Kidney (tissue), 14 donors: ENCODE data around the gene SENP1. TPM values are rescaled to one million over a fixed set of nuclear protein-coding genes. Genes with fewer than 3 reads are reported as not detected.

Experiments
- DNase-seq, 5 donors: peaks; one replicate each; pipeline ENCODE4 v3.0.0-alpha.2; 2013 to 2020
- FAIRE-seq: peaks from 2 replicates; lab custom pipeline; 2012; peaks lifted over from hg19 to GRCh38; lab: Jason Lieb, UNC
- H3K27ac ChIP-seq, 2 donors: one replicate each; pipeline ENCODE4 v1.7.0; 2013; ENCODE audit warnings: low read depth in 2 of 2, low read length in 2 of 2, inconsistent platforms in 1 of 2
- H3K27me3 ChIP-seq: one replicate; pipeline ENCODE4 v1.7.1; 2013; ENCODE audit warnings: low read length, inconsistent platforms; ENCODE audit not compliant: control insufficient read depth, insufficient read depth
- H3K36me3 ChIP-seq, 3 donors: one replicate each; pipeline versions ENCODE4 v1.7.0 to v1.7.1; 2013; ENCODE audit warnings: low read length in 3 of 3, control low read depth in 1 of 3, inconsistent platforms in 1 of 3; ENCODE audit not compliant: insufficient read depth in 3 of 3, control insufficient read depth in 2 of 3
- H3K4me1 ChIP-seq, 3 donors: one replicate each; pipeline versions ENCODE4 v1.7.0 to v1.7.1; 2013; ENCODE audit warnings: low read length in 3 of 3, inconsistent platforms in 1 of 3, low read depth in 1 of 3; ENCODE audit not compliant: control insufficient read depth in 2 of 3, insufficient read depth in 2 of 3
- H3K4me3 ChIP-seq, 3 donors: one replicate each; pipeline versions ENCODE4 v1.7.0 to v1.8.1; 2013; ENCODE audit warnings: low read length in 3 of 3, control low read depth in 1 of 3, inconsistent platforms in 1 of 3
- H3K9ac ChIP-seq, 3 donors: one replicate each; pipeline versions ENCODE4 v1.7.0 to v1.7.1; 2013; ENCODE audit warnings: low read length in 3 of 3, control low read depth in 1 of 3, inconsistent platforms in 1 of 3
- H3K9me3 ChIP-seq, 3 donors: one replicate each; pipeline versions ENCODE4 v1.7.0 to v1.7.1; 2013; ENCODE audit warnings: low read length in 3 of 3, control low read depth in 1 of 3, inconsistent platforms in 1 of 3; ENCODE audit not compliant: control insufficient read depth in 2 of 3, insufficient read depth in 1 of 3
- intact Hi-C: fragments of 100-400 bp; cut with DNase I; formaldehyde crosslinking; loops from one replicate; pipeline ENCODE4 v1.11.1; 2022
- polyA plus RNA-seq: library from polyadenylated mRNA; stranded (reverse); fragments of 350-450 nt; fragmentation: Illumina TruSeq; extraction: RNeasy Lipid Tissue Mini Kit (QIAGEN cat#74804); gene quantifications from one replicate; pipeline ENCODE4 v1.2.3, GENCODE V29; 2014; ENCODE audit warnings: low read depth, low replicate concordance; ENCODE audit not compliant: insufficient read depth
- total RNA-seq: library from RNA; stranded (reverse); fragmentation: NEBNext Ultra II Directional; extraction: Animal tissue kit (Norgen Biotek cat#: 25700); gene quantifications from one replicate; pipeline ENCODE4 v1.2.1, GENCODE V29; 2021
- TF ChIP-seq, protein P1 (sequence below): IDR thresholded peaks from 3 replicates; pipeline ENCODE4 v1.5.1; 2012; ENCODE audit warnings: mild to moderate bottlenecking, moderate library complexity, borderline replicate concordance; ENCODE audit not compliant: insufficient read depth; ENCODE audit errors: extremely low read depth
- donor health status: control.
- donor health status: control.
- donor health status: control.
- donor health status: control.
- donor health status: control.
- donor health status: DM: yes; HTN: yes; CAD: no.
- donor health status: Normal renal cell carcinoma (clear cell type).

Gene SENP1
- total and polyA plus RNA-seq, 2 donors from 2014 or later = 3.5 to 19.4 TPM

DNA sequence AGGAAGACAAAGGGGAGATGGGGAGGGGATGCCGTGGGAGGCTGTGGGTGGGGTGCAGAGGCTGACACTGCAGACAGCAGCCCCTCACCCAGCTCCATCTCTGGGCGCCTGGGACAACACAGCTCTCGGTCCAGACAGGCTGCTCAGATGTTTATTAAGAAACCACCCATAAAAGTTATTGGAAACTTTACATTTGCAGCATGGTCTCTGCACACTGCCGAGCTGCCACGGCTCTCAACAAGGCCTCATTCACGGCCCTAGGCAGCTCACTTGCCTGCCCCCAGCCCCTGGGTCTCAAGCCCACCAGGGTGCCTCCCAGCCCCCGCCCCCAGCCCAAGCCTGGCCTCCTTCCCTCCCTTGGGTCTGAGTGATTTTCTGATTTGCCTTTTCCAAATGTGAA lies 80.6 kb downstream of the SENP1 start:
- Histone ChIP-seq H3K36me3 (no peaks in the 10 kb centered on the region), H3K27ac (no peak overlapping the region), H3K4me1 (no peaks in the 10 kb centered on the region), H3K27me3 (no peaks in the 10 kb centered on the region), H3K9me3 (no peaks in the 10 kb centered on the region), H3K9ac (no peak overlapping the region), H3K4me3 (no peak overlapping the region)
- intact Hi-C loops = no loop called here
- TF ChIP-seq, protein P1, sequence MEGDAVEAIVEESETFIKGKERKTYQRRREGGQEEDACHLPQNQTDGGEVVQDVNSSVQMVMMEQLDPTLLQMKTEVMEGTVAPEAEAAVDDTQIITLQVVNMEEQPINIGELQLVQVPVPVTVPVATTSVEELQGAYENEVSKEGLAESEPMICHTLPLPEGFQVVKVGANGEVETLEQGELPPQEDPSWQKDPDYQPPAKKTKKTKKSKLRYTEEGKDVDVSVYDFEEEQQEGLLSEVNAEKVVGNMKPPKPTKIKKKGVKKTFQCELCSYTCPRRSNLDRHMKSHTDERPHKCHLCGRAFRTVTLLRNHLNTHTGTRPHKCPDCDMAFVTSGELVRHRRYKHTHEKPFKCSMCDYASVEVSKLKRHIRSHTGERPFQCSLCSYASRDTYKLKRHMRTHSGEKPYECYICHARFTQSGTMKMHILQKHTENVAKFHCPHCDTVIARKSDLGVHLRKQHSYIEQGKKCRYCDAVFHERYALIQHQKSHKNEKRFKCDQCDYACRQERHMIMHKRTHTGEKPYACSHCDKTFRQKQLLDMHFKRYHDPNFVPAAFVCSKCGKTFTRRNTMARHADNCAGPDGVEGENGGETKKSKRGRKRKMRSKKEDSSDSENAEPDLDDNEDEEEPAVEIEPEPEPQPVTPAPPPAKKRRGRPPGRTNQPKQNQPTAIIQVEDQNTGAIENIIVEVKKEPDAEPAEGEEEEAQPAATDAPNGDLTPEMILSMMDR = no peak
- FAIRE-seq = no peak
- DNase-seq = no peak

DNA sequence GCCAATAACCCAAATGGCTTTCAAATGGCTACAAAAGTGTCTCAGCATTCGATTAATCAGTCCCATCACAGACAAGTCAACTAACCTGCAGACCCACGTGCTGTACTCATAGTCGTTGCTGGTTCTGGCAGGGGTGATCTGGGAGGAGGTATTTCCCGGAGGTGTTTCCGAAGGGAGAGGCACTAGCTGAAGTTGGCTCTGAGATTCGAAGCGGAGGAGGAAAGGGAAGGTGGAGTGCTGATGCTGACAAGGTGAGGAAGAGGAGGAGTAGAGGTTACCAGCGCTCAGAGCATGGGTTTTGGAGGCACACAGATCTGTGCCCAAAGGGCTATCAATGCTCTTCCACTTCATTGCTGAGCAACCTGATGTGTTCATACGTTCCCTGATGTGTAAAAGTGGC lies 81.1 kb downstream of the SENP1 start:
- Histone ChIP-seq H3K4me3 (no peak overlapping the region), H3K9ac (no peak overlapping the region), H3K4me1 (no peaks in the 10 kb centered on the region), H3K27ac (no peak overlapping the region), H3K9me3 (no peaks in the 10 kb centered on the region), H3K27me3 (no peaks in the 10 kb centered on the region), H3K36me3 (no peaks in the 10 kb centered on the region)
- FAIRE-seq = no peak
- no peak for DNase-seq
- intact Hi-C loops = no loop called here
- TF ChIP-seq, protein P1 = no peak

DNA sequence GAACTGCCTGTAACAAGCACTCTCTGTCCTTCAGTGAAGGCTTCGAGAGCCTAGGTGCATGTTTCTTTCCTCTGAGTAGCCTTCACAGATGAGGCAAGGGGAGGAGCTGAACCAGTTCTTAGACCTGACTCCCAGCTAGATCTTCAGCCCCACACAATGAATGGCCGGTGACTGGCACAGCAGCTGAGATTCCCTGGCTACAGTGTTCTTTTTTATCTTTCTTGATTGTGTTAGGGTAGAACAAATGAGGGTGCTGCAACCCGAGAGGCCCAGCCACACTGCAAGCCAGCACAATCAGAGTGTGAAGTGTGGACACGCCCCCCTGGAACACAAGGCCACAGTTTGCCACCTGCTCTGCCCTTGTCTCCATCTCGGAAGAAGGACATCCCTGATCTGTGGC lies 82.5 kb downstream of the SENP1 start:
- Histone ChIP-seq H3K4me3 (no peak overlapping the region), H3K4me1 (no peaks in the 10 kb centered on the region), H3K27ac (no peak overlapping the region), H3K36me3 (no peaks in the 10 kb centered on the region), H3K27me3 (no peaks in the 10 kb centered on the region), H3K9me3 (no peaks in the 10 kb centered on the region), H3K9ac (no peak overlapping the region)
- intact Hi-C loops = no loop called here
- DNase-seq = peak in 3 of 5 donors; percentile 52 to 65 (median 62)
- FAIRE-seq = no peak
- TF ChIP-seq, protein P1 = no peak
